HG02970 (cell line): Measurements from ENCODE around the gene TRPM2.
"Not testable (repeated sequence)": the region's sequence is repeated elsewhere in the genome, so short reads cannot be mapped to it uniquely, and the experiment has no call there.

ENCODE experiments used
- ATAC-seq: cut with Tn5 transposase; IDR thresholded peaks from one replicate; pipeline ENCODE4 v1.9.1; 2021; ENCODE audit warnings: mild to moderate bottlenecking, moderate library complexity, moderate number of reproducible peaks; ENCODE audit not compliant: unreplicated experiment, low FRiP score

Gene TRPM2

GRCh38 chr21:44391345-44392091 is 38.1 kb downstream of the TRPM2 start:
- no peak for ATAC-seq

- no peak for ATAC-seq
These were observed 38.8 kb downstream of the TRPM2 start for GRCh38 chr21:44392185-44392584.

GRCh38 chr21:44392916-44393315 is 39.5 kb downstream of the TRPM2 start:
- ATAC-seq: no peak

- no peak for ATAC-seq
These were observed 41.3 kb downstream of the TRPM2 start for GRCh38 chr21:44394733-44395132.

- no peak for ATAC-seq
These were observed 41.8 kb downstream of the TRPM2 start for GRCh38 chr21:44395260-44395659.

GRCh38 chr21:44396803-44397202 is 43.4 kb downstream of the TRPM2 start:
- ATAC-seq: not testable (repeated sequence)

GRCh38 chr21:44397431-44398031 is 44.1 kb downstream of the TRPM2 start:
- ATAC-seq: no peak

GRCh38 chr21:44398499-44398898 is 45.1 kb downstream of the TRPM2 start:
- ATAC-seq: no peak

- ATAC-seq: no peak
These were observed 45.9 kb downstream of the TRPM2 start for GRCh38 chr21:44399151-44399954.

- no peak for ATAC-seq
These were observed 46.8 kb downstream of the TRPM2 start for GRCh38 chr21:44399955-44400790.

GRCh38 chr21:44400791-44401385 is 47.5 kb downstream of the TRPM2 start:
- no peak for ATAC-seq

GRCh38 chr21:44401386-44402160 is 48.2 kb downstream of the TRPM2 start:
- no peak for ATAC-seq

- ATAC-seq: no peak
These were observed 49.1 kb downstream of the TRPM2 start for GRCh38 chr21:44402323-44403105.

GRCh38 chr21:44403106-44404020 is 49.9 kb downstream of the TRPM2 start:
- no peak for ATAC-seq

- not testable (repeated sequence) for ATAC-seq
These were observed 51.1 kb downstream of the TRPM2 start for GRCh38 chr21:44404482-44404881.

GRCh38 chr21:44405091-44405947 is 51.9 kb downstream of the TRPM2 start:
- no peak for ATAC-seq
